HG03108 (cell line): ENCODE results near the gene GLMP.

Experiments
- ATAC-seq: cut with Tn5 transposase; IDR thresholded peaks from one replicate; pipeline ENCODE4 v1.9.1; 2021; ENCODE audit warnings: moderate library complexity; ENCODE audit not compliant: unreplicated experiment

The GLMP gene

DNA sequence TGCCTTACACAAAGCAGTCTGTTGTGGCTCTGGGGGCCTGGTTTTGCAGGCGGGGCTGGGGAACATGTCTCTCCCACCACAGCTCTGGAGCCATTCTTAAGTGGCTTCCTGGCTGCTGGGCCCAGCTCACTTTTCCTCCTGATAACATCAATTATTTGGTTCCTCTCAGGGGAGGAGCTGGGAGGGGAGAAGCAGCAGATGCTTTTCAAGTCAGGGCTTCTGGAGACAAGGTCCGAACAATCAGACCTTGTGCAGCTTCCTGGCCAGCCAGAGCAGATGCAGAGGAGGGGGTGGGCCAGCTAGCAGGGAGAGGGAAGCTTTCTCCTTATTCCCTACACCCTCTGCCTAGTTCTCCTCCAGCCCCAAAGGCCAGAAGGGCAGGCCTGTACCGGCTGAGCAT lies 44.0 kb downstream of the GLMP start:
- ATAC-seq: no peak

DNA sequence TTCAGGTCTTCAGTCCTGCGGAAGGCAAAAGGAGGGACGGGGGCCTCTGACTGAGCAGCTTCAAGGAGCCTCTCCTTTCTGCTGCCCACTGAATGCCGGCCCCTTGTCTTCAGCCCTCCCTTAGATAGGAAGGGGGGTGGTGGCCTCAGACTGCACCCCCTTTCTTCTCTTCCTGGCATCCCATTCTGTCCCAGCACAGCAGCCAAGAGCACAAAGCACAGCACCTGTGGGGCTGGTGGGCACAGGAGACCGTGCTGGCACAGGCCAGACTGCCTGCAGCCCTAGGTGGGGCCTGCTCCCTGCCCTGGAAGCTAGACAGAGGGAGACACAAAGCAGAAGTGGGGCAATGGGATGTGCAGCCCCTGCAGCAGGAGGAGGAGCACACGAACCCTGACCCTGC lies 45.9 kb downstream of the GLMP start:
- no peak for ATAC-seq

DNA sequence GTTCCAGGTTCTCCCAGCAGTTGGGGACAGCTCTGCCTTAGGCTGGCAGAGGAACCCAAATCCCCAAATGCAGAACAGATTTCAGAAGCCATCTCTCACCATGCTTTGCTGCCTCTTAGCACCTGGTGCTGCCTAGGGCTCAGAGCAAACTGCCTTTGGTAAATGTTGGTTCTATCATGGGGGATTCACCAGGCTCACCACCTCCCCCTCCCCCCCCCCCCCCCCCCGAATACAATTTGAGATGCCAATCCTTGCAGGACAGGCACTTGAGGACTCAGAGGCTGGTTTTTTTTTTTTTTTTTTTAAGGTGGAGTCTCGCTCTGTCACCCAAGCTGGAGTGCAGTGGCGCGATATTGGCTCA lies 47.2 kb downstream of the GLMP start:
- no peak for ATAC-seq

DNA sequence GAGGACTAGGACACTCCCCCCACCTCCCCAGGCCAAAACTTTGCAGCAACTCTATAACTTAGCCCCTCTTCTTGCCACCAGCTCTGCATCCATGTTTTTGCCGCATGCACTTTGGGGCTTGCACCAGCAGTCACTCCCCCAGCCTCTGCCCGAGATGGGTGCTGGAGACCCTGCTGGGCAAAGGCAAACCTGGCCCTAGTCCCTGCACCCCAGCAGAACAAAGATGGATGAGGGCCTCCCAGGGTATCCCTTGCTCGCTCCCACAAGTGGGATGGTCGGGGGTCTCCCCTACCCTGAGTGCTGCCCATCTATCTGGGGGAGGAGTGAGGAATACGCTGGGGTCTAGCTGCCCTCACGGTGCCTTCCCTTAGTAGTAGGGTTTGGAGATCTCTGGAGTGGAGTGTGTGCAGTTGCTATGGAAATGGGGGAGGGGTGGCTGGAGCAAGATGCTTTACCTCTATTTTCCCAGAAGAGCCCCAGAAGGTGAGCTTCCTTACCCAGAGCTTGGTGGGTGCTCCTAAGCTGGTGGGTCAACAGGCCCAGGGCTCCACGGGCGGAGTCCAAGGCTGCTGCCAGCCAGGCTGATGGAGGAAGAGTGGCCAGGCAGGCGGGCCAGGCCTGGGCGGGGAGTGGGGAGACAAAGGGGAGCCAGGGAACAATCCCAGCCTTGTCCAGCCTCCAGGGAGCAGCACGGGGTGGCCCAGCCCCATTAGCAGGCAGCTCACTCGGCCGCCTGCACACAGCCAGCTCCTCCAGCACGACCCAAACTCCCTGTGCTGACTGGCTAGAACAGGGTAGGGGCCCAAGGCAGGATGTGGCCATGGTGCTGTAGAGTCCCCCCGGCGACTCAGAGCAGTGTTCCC lies 47.8 kb downstream of the GLMP start, which contains the start of gene PAQR6:
Gene PAQR6, minus strand, starts transcription at position 597 of the 863 bp plus-strand sequence. CDS start 1,325 bp downstream, outside the sequence.
- ATAC-seq: no peak

DNA sequence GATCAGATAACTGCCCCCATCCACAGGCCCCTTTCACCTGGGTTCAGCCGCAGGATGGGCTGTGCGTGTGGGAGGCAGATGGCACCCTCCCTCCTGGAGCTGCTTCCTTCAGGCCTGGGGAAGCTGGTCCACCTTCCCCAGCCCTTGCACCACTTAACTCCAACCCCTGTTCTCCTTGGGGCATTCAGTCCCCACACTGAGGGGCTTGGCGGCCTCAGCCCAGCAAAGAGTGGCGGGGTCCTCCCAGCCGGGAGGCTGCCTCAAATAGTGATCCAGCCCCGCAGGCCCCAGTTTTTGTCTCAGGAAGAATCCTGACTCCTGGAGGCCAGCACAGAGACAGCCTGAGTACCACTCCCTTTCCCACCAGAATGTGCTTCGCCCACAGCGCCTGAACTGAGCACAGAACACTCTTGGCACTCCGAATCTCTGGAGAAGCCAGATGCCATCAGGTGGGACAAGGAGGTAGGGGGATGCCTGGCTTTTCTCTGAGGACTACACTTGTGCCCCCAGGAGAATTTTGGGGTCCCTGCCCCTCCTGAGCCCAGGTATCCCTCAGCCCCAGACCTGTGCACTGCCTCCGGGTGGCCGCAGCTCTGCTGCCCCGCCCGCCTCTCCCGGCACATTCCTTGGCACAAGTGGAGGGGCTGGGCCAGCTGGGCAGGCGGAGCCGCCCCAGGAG lies 48.6 kb downstream of the GLMP start:
- ATAC-seq: no peak

DNA sequence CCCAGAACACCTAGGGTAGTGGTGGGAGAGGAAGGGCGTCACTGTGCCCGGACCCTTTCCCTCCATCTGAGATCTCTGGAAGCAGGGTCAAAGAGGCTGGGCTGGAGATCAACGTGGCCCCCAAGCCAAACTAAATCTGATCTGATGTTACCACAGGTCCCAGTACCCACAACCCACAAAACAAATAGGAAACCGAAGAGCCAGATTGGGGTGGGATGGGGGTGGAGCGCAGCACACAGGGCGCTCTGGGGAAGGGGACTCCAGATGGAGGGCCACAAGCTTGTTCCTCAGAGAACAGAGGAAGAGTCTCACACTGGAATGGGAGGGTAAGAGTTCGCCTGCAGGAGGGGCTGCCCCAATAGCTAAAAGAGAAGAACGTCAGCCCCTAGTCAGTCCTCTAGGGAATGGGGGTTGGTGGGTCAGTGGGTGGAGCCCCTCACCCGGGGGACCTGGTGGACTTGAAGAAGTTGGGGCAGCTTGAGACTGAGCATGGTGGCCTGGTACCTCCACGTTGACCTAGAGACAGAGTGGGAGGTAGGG lies 49.2 kb downstream of the GLMP start:
- ATAC-seq: no peak

DNA sequence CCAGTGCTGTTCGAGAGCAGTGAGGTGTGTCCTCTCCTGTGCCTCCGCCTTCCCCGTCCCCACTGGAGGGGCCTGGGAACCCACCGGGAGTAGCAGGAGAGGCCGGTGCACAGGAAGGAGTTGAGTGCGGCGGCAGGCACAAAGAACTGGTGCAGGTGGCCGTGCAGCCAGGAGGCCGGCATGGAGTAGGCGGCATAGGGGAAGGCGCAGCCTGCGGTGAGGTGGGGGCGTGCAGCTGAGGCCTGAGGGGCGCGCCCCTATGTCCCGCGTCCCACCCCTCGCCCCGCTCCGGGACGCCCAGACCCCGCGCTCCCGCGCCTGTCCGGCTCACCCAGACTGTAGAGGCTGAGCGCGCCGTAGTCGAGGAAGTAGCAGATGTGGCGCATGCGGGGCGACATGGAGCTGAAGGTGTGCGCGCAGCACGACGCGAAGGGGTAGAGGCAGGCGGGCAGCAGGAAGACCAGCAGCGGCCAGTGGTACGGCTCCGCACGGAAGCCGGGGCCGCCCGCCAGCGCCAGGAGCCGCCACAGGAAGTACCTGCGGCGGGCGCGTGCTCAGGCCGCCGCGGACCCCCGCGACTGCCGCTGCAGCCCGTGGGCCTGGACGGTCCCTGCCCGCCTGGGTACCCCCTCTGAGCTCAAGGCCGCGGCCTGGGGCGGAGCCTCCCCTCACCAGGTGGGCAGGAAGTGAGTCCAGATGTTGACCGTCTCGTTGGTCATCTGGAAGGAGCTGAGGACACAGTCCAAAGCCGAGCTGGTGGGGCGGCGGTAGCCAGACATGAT lies 49.8 kb downstream of the GLMP start:
- no peak for ATAC-seq

DNA sequence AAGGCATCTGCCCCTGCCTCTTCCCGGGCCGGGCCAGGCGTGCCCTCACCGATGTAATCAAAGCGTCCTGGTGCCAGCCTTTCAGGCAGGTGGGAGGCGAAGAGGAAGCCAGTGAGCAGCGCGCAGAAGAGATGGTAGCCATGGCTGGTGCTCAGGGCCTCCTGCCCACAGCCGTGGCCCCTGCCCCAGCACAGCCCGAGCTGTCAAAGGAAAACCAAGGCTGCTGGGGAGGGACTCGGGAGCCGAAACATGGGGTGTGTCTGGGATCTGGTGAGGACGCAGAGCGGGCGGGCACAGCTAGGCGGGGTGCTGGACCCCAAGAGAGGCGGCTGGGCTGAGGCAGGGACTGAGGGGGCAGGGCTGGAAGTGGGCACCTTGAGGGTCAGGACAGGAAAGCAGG lies 50.8 kb downstream of the GLMP start:
- no peak for ATAC-seq

DNA sequence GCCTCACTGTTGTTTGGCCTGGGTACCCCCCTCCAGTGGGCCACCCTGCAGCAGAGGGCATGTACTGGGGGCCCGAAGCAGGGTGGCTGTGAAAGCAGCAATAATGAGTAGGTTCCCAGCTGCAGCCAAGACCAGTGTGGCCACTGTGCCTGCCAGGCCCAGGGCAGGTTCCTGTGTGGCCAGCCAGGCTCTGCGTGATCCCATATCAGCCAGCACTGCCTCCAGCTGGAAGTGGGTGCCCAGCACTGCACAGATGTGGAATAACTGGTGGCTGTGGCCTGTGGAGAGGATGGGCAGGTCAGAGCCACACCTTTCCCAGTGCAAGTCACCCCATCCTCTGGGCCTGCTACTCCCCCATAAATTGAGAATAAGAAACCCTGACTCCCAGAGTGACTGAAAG lies 51.4 kb downstream of the GLMP start:
- ATAC-seq: no peak

DNA sequence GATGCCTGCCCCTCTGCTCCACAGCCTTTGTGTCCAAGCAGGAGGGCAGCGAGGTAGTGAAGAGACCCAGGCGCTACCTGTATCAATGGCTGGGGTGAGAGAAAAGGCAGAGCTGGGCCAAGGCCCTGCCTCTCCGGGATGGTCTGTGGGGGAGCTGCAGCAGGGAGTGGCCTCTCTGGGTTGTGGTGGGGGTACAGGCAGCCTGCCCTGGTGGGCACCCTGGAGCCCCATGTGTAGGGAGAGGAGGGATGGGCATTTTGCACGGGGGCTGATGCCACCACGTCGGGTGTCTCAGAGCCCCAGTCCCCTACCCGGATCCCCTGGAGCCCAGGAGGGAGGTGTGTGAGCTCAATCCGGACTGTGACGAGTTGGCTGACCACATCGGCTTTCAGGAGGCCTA lies 52.7 kb downstream of the GLMP start:
- ATAC-seq: no peak
